ENCODE data around the gene YPEL2.

Gene YPEL2

DNA sequence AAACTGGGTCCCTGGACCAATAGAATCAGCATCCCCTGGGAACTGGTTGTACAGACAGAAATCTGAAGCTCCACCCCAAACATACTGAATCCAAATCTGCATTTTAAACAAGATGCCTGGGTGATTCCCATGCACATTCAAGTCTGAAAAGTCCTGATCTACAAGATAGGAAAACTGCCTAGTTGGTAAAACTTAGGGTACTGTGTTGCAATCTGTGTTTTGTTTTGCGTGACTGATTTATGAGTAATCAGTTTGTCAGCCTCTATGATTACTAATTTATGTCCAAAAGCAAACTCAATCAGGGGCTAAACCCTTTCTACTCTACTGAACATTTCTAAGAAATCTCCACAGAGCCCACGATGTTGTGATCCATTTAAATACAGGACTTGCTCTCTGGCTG lies 103.8 kb downstream of the YPEL2 start:
- no peak for DNase-seq

- DNase-seq, result no peak
These were observed 105.4 kb downstream of the YPEL2 start for GRCh38 chr17:59436900-59437299.

- DNase-seq, result no peak
These were observed 106.4 kb downstream of the YPEL2 start for GRCh38 chr17:59437791-59438281.

- DNase-seq, result peak; percentile 8
These were observed 107.8 kb downstream of the YPEL2 start for GRCh38 chr17:59439262-59439661.

- DNase-seq, result no peak
These were observed 108.3 kb downstream of the YPEL2 start for GRCh38 chr17:59439741-59440211.

GRCh38 chr17:59440757-59441463 lies 109.5 kb downstream of the YPEL2 start:
- DNase-seq, result peak; percentile 95

DNA sequence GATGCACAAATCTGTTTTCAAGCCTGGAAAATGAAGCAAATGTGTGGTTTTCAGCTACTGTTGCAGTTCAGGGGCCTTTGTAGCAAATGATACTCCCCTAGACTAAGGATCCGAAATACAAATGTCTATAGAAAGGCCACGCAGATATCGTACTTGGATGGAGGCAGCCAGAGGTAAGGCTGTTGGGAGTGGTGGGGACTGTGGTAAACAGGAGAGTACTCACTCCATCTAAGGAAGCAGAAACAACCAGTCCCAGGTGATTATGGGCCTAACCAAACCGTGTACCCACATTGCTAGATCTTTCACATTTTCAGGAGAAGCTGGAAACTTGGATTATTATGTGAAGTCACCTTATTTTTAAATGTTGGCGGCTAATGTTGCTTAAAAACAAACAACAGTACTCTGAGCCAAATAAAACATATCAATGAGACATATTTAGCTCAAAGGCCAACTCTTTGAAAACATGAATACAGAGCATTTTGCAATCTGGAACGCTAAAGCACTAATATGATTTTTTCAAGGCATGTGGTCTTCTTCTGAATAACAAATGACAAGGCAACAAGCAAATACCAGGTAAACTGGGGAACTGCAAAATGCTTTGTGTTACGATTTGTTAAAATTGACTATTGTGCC lies 110.1 kb downstream of the YPEL2 start:
- DNase-seq, result no peak

GRCh38 chr17:59443106-59443505 lies 111.7 kb downstream of the YPEL2 start:
- DNase-seq, result no peak
